ENCODE data around the gene GPR137B. TPM values are rescaled to one million over a fixed set of nuclear protein-coding genes. Genes with fewer than 3 reads are reported as not detected.
A peak's percentile ranks its signal among the peaks of the same experiment; 100 is the strongest.
"Not testable (repeated sequence)": the region's sequence is repeated elsewhere in the genome, so short reads cannot be mapped to it uniquely, and the experiment has no call there.

The GPR137B gene
- total and polyA plus RNA-seq, 2 of the 13 experiments (the other 11 are each of a cell fraction or from before 2014, with no cell fraction given), result 0.31 to 0.41 TPM

GRCh38 chr1:236096660-236097482, 45.5 kb upstream of the GPR137B start:
- peak overlapping the region in 1 of 3 experiments; percentile 2; a peak in 1 of 6 replicates for H3K4me3 ChIP-seq (replicated peaks in 1 of 3; ENCODE audit: insufficient read depth in 1 of 3, low read depth in 2 of 3, low read length in 3 of 3)
- H3K9ac ChIP-seq (ENCODE audit: insufficient read depth, low read depth, low read length), result peak overlapping the region; percentile 29
- H4K20me1 ChIP-seq (ENCODE audit: insufficient read depth, low read length); H2AFZ ChIP-seq (ENCODE audit: low read length); in situ Hi-C loops (cut with HindIII; ENCODE audit: extremely low pct_ligation_motif_present, low pct_unique_long_range_greater_than_20kb); H3K27me3 ChIP-seq (ENCODE audit: control insufficient read depth in 1 of 2, insufficient read depth in 2 of 2, low read length in 2 of 2); intact Hi-C loops (cut with micrococcal nuclease; ENCODE audit: unreplicated experiment); FAIRE-seq; CTCF ChIA-PET (ENCODE audit: low intra/inter-chr PET ratio, low total read pairs); H3K79me2 ChIP-seq (ENCODE audit: insufficient read depth, low read length); POLR2A ChIA-PET; H3K36me3 ChIP-seq (replicated peaks in 1 of 2; ENCODE audit: control insufficient read depth in 1 of 2, insufficient read depth in 2 of 2, low read length in 2 of 2); TF ChIP-seq CREM (CRISPR knock-in tag; IDR thresholded peaks at IDR 0.05); USF2 (CRISPR knock-in tag; IDR thresholded peaks at IDR 0.05; ENCODE audit: borderline replicate concordance): not testable (repeated sequence)
- BruUV-seq (replicated peaks), result TSS peak; percentile 89
- peak overlapping the region; percentile 4 for H3K4me2 ChIP-seq (ENCODE audit: low read depth, low read length)
- peak; percentile 94 for DNase-seq (ENCODE audit: low spot score)
- ATAC-seq, result peak; percentile 72
- H3K4me1 ChIP-seq (ENCODE audit: insufficient read depth, low read length), result peaks cover 26% of the 10 kb centered on the region
- H3K27ac ChIP-seq (ENCODE audit: extremely low read length, insufficient read depth, low read length), result peak overlapping the region; percentile 42
- 43% methylated on average over 15 of the region's 15 CpGs for WGBS (ENCODE audit: low lambda C conversion rate)
- peaks cover 10% of the 10 kb centered on the region; the same call in 1 of the 2 replicates for H3K9me3 ChIP-seq (ENCODE audit: low read length)
- TF ChIP-seq POLR2A (IDR thresholded peaks at IDR 0.05; ENCODE audit: insufficient read depth in 1 of 2, low read depth in 2 of 2, low read length in 2 of 2) (peak; percentile 15 to 53; a peak in 2 of 4 replicates), HNRNPL (IDR thresholded peaks at IDR 0.05; ENCODE audit: low read depth, low read length) (peak; percentile 70; the same call in 1 of the 2 replicates), PRDM10 (CRISPR knock-in tag; IDR thresholded peaks at IDR 0.05; ENCODE audit: low read depth) (peak; percentile 95), CREM (IDR thresholded peaks at IDR 0.05) (peak; percentile 34; the same call in 1 of the 2 replicates), USF2 (IDR thresholded peaks at IDR 0.05; ENCODE audit: low read depth, low read length) (peak; percentile 72), DR1 (CRISPR knock-in tag; IDR thresholded peaks at IDR 0.05) (peak; percentile 50; the same call in 1 of the 2 replicates), NFE2L2 (IDR thresholded peaks at IDR 0.05; ENCODE audit: low read length) (peak; percentile 43; the same call in 1 of the 2 replicates), SALL2 (CRISPR knock-in tag; IDR thresholded peaks at IDR 0.05) (peak; percentile 70; the same call in 1 of the 2 replicates), BHLHE40 (IDR thresholded peaks at IDR 0.05; ENCODE audit: low read length) (peak; percentile 87), TBL1XR1 (IDR thresholded peaks at IDR 0.05; ENCODE audit: borderline replicate concordance, low read length, partially characterized antibody) (peak; percentile 70), TFE3 (CRISPR knock-in tag; IDR thresholded peaks at IDR 0.05) (peak; percentile 75), ATF3 (CRISPR knock-in tag; IDR thresholded peaks at IDR 0.05) (peak; percentile 62; the same call in 1 of the 2 replicates), TGIF2 (CRISPR knock-in tag; IDR thresholded peaks at IDR 0.05) (peak; percentile 55), FOSL2 (CRISPR knock-in tag; IDR thresholded peaks at IDR 0.05) (peak; percentile 95), U2AF2 (IDR thresholded peaks at IDR 0.05; ENCODE audit: low read depth, low read length) (peak; percentile 89; the same call in 1 of the 2 replicates)

All from HepG2 (cell line).